Measurements from ENCODE around the gene PIM2.

PIM2 gene

DNA sequence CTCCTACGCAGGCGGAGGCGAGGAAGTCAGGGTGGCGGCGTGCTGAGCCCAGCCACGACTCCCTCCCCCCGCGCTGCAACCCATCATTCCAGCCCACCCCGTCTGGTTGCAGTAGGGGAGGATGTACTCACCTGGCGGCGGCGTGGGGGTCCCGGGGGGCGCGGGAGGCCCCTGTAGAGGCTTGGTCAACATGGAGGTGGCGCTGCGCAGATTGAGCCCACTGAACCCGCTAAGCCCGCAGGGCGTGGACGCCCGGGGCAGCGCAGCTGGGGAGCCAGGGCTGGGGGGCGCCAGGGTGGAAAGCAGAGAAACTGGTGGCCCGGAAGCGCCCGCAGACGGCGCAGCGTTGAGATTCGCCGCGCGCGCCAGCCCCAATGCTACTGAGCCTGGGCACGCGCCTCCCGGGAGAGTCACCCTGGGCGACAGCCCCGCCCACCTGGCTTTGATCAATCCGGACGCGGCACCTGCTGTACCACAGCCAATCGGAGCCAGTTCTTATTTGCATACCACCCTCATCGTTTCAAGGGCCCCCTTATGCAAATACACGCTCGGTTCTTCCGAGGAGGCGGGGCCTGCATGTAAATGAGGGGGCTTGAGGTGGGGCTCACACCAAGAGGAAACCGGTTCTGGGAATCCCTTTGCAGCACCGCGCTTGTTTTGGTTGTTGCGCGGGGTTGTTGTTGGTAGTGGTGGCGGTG, at the start of gene PIM2:
Gene PIM2, minus strand, starts transcription at position 382 of the 698 bp plus-strand sequence. Its CDS starts 190 bp downstream, at position 192.
- peak; percentile 83 for DNase-seq (ENCODE audit: low read depth)

DNA sequence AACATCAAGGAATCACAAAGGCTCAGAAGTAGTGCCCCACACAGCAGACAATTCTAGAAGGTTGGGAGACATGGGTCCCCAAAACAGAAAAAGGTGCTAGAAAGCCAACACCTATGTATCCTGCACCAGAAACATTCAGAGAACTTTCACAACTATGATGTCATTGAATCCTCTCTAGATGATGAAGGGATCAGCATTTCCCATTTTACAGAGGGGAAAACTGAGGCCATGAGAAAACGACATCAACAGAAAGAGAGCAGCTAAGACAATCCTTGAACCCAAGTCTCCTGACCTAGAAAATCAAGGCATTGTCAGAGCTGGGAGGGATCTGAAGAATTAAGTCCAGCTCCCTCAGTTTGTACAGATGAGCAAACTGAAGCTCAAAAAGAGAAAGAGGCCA, 49.6 kb upstream of the PIM2 start:
- no peak for DNase-seq (ENCODE audit: low read depth)

DNA sequence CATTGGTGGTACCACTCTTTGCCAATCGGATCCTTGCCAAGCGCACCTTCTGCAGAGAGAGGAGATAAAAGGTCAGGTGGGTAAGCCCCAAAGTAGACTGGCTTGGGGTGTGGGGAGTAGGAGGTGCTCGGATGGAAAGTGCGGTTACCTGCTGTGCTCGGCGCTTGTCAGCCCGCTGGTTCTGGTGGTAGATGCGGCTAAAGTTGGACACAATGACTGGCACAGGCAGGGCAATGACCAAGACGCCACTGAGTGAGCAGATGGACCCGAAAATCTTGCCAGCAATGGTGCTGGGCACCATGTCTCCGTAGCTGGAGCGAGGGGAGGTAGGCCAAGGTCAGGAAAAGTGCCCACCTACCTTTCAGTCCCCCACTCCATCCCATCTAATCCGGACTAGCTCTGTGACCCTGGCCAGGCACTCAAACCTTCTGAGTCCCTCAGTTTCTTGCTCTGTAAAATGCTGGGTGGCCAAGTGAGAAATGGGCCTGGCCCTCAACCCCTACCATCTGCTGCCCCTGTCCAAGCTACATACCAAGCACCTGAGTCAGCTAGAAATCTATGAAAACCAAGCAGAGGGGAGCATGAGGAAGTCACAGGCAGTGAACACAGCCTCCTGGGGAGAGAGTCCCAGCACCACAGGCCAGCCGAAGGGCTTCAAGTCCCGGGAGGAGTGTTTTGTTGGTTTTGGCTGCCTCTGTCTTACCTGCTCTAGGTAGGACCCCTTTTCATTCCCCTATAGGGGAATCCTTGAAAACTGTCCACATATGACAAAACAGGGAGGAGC, 48.2 kb upstream of the PIM2 start:
- no peak for DNase-seq (ENCODE audit: low read depth)

DNA sequence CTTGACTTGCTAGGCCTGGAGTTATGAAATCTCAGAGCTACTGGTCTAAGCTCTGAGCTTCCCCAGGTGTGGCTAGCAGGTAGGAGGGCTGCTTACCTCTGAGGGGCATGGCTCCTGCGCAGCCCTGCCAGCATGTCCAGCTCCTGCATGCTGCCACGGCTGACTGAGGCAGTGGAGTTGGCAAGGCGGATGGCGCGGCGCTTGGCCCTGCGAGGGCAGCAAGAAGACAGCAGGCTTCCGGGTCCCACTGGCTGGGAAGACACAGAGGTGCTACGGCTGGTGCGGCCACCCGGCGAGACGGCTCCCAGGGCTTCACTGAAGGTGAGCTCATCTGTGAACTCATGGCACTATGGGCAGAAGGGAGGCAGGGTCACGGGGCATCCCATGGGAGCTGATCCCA, 47.1 kb upstream of the PIM2 start:
- no peak for DNase-seq (ENCODE audit: low read depth)

DNA sequence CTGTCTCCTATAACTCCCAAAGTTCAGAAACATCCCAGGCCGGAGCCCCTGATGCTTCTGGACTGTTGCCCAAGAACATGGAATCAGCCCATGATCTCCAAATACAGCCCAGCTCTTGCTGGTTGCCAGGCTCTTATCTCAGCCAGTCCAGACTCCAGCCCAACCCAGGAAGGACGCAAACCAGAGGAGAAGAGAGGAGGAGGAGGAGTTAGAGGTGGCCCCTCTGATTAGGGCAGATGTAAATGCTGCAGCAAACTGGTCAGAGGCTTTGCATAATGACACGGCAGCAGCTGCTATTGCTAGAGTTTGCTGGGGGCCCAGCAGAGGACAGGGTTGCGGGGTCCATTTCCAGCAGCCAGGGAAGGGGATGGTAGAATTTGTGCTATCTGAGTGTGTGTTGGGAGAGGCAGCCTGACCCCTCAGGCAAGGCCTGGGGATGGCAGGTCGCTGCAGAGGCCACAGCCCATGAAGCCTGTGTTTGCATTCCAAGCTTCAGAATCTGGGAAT, 42.8 kb upstream of the PIM2 start:
- DNase-seq (ENCODE audit: low read depth) = no peak

DNA sequence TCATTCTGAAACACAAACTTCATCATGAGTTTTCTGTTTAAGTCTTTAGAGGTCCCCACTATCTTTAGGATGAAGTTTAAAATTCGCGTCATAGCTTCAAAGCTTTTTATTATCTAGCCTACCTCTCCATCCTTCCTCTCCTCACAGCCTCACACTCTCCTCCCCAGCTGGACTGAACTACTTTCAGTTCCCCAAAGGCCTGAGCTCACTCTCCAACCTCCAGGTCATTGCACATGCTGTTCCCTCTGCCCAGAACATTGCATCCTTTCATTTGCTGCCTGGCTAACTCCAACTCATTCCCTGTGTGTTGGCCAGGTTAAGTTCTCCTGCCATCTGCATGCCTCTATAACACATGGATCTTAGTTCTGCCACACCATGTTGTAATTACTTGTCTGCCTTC, 41.5 kb upstream of the PIM2 start:
- no peak for DNase-seq (ENCODE audit: low read depth)

DNA sequence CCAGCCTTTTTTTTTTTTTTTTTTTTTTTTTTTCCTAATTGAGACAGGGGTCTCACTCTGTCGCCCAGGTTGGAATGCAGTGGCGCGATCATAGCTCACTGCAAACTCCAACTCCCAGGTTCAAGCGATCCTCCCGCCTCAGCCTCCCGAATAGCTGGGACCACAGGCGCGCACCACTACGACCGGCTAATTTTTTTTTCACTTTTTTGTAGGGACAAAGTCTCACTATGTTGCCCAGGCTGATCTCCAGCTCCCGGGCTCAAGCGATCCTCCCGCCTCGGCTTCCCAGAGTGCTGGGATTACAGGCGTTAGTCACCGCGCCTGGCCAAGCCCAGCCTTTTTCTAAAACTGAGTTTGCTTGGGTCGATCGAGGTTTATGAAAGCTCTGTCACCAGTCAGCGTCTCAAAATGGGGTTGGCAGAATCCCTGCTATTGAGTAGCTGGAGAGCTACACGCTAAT, 39.8 kb upstream of the PIM2 start:
- no peak for DNase-seq (ENCODE audit: low read depth)

DNA sequence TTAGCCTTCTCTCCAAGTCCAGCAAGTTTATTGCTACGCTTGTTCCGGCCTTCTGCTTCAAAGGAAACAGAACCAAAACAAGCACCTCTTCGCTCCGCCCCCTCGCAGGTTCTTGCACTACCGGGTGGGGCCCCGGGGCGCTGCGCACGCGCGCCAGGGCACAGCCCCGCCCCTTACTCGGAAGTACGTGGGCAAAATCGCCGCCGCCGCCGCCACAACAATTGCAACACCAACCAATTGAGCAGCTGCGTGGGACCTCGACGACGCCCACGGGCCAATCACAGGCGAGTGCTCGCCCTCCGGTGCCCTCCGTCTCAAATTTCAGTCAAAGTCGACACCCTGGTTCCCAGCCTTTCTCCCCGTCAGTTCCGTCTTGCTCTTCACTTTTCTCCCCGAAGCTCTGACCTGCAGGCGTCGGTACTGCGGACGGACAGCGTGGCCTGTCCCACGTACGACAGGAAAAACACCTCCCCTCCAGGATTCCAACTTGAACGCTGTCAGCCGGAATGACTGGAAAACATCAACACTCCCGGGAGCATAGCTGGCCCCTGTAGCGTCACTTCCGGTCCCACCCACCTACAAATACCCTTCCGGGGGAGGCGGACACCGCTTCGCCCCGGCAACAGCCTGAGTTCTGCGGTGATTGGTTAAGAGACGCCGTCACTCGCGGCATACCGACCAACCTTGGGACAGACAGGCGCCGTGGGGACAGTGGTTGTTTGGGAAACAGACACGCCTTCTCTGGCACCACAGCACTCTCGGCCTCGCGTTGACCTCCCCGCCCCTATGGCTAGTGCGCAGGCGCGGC, 39.2 kb upstream of the PIM2 start:
- DNase-seq (ENCODE audit: low read depth) = peak; percentile 86

DNA sequence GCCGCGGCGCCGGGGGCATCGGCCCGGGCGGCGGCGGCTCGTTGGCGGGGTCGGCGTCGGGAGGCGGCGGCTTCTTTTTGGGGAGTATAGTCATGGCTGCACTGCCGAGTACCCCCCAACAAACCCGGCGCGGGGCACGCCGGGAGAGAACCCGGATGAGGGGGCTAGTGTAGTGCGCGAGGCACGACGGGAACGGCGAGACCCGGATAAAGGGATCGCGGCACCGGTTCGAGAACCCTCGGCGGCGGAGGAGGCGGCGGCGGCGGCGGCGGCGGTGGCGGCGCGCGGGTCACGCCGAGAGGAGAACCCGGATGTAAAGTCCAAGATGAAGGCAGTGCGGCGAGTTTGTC, 38.6 kb upstream of the PIM2 start, which contains the start of gene OTUD5:
Gene OTUD5, minus strand, starts transcription at position 131 of the 350 bp plus-strand sequence. Its CDS starts 37 bp downstream, at position 94.
- DNase-seq (ENCODE audit: low read depth) = peak; percentile 58

DNA sequence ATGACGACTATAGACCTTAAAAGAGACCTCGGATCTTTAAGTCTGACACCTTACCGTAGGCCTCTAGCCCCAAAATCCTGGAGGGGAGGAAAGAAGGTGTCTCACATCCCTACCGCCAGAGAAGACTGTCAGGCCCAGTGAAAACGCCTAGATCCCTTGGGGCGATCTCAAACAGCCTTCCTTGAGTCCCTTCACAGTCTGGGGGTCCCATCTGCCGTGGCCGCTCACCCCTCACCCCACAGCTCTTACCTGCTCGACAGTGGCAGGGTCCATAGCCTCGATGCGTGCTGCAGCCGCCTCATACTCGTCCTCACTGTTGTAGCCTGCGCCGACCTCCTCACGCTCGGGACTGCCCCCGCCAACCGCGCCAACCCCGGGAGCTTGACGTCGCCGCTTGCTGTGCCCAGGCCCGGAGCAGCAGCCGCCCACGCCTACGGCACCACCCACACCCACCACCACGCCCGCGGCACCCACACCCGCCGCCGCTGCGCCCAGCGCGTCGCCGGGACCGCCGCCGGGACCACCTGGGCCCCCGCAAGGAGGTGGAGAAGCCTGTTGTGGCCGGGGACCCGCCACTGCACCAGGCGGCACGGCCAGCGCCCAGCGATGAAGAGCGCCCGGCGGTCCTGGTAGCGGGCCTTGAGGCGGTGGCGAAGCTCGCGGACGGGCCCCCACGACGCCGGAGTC, 38.0 kb upstream of the PIM2 start:
- no peak for DNase-seq (ENCODE audit: low read depth)

DNA sequence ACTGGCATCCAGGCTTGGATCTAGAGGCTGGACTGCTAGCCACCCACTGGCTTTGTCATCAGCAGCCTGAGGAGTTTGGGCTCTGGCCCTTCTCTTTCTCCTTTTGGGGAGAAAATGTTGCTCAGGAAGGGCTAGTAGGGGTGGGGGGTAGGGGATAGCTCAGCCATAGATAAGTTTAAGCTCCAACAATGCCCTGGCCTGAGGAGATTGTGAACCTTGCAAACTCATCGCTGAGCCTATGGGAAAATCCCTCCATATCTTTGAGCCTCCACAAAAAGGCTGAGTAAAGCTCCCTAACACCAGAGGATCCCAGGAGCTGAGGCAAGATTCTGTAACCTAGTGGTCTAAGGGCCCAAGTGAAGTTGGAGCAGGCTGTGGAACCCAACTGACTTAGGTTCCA, 29.8 kb upstream of the PIM2 start:
- DNase-seq (ENCODE audit: low read depth) = no peak

DNA sequence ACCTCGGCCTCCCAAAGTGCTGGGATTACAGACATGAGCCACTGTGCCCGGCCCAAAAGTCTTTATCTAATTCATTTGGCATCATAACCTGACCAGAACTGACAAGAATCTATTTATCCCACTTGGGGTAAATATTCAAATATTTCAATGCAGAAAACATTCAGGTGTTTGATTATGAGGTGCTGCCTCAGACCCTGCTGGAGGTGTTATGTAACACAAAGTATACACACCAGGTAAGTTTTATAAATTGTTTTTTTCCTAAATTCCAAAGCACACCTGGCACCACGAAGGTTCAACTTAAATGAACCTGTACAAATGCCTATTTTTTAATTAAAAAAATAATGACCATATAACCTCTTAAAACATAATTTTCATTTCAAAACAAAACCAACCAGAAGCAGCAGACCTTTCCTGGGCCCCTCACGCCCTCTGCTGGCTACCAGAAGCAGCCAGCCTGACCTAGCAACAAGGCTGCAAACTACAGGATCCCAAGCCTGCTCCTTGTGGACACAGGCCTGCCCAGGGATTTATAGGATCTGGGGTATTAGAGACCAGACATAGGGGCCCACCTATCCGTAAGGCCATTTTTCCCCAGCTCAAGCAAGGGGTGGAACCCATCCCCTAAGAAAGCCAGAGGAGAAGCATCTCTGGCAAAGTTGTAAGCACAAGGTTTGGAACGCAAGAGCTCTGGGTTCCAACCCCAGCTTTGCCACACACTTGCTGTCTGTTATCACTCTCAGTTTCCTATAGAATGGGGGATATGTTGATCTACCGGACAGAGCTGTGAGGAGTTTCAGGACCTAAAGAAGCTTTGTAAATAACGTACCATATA, 26.9 kb upstream of the PIM2 start:
- DNase-seq (ENCODE audit: low read depth) = peak; percentile 34

DNA sequence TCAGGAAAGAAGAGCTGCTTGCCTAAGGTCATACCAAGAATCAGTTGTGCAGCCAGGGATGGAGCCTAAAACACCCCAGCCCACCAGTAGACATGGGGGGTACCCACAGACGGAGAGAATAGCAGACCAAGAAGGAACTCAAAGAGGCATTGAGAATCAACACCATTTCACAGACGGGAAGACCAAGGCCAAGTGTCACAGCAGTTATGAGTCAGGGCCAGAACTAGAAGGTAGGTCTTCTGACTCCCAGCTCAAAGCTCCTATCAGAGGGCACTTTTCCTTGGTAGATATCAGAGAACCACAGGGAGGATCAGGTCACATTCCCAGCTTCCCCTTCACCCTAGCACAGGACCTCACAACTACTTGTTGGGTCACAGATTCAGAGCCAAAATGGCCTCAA, 24.1 kb upstream of the PIM2 start:
- no peak for DNase-seq (ENCODE audit: low read depth)

DNA sequence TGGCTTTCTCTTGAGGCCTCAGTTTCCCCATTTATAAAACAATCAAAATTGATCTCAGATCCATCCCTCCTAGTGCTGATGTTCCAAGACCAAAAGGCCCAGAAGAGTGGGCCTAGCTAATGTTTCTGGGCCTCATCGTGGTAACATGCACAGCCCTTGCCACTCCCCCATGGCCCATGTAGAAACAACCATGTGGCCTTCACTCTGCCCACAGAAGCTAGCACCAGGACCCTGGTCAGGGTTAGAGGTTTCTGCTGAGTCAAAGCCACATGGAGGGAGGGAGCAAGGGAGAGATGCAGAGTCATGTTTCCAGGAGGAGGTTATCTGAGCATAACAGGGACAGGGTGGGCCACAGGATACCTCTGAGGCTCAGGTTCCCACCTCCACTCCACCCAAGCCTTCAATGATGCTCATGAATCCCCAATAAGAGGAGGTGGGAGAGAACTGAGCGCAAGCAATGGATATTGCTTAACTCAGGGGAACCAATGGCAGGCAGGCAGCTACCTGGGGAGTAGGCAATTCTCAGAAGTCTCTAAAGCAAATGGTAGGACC, 21.7 kb upstream of the PIM2 start:
- DNase-seq (ENCODE audit: low read depth) = no peak

DNA sequence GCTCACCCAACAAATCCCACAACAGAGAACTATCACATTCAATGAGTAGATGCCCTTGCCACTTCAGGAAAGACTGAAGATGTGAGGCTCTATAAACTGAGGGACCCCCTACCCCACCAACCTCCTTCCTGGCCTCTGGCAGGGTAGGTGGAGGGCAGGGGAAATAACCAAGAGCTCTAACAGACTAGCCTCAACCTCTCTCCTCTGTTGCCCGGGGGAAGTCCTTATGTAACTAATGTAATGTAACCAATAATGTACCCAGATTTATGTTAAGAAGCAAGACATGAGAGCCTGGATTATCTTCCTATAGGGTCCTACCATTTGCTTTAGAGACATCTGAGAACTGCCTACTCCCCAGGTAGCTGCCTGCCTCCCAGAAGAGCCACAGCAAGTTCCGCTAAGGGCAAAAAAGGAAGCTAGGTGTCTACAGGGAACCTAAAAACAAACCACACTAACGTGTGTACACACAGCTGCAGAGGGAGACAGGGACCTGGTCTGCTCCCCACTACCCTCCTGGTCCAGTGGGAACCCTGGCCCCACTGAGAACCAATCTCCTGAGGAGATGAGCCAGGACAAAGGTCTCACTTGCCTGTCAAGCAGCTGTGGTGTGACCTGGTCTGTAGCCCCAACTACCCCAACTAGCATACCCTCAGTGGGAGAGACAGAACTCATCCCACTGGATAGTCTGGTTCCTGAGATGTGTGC, 20.9 kb upstream of the PIM2 start:
- DNase-seq (ENCODE audit: low read depth) = no peak

DNA sequence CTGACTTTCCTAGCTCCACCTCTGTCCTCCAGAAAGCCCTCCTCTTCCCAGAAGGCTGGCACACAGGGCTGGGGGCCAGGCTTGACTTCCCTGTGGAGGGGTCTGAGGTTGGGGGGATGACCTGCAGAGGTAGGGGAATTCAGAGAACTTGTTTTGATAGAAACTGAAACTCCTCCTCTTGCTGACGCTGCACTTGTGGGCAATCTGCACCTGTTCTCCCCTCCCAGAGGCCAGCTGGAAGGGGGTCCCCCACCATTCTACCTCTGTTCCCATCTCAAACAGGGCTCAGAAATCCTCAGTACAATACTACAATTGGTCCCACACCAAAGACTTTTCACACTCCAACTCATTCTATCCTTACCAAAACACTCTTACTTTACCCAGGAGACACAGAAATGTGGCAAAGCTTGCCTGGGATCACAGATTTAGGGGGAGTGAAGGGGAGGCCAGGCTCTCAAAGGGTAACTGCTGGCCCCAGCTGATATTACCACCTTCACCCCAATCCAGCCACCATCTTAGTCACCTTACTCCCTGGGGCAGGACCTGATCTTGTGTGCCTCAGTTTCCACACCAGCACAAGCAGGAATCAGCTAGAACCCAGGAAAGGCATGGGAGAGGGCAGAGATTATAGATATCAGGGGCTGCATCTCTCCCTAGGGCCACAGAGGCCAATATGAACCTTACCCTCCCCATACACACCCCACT, 20.0 kb upstream of the PIM2 start:
- no peak for DNase-seq (ENCODE audit: low read depth)

DNA sequence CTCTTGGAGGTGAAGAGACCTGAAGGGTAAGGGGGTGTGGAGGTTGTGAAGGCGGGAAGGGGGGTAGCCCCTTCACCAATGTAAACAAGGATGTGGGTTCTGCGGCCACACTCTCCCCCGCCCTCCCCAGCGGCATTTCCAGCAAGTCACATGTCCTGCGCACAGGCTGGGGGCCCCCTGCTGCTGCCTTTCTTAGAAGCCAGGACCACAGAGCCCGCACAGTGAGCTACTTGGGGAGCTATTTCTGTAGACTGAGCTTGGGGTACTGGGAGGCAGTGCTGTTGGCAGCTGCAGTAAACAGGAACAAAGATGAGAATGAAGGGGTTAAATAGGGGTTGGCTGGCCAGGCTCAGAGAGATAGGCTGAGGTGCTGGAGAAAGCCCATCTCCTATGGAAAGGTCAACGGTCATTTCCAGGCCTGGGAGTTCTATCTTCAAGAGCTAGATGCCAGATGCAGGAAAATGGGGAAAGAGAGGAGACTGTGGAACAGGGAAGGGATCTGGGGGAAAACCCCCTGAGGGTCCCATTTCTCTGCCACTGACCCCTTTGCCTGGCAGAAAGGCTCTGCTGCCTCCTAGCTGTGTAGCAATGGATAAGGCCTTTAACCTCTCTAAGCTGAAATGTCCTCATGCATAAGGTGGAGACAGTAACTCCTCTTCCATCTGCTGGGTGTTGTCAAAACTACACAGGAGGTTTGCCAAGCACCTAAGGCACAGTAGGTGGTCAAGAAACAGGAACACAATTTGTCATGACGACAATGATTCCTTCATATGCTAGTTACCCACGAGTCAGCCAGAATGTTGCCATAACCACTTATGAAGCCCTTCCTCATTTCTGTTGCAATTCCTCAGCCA, 18.5 kb upstream of the PIM2 start:
- DNase-seq (ENCODE audit: low read depth) = peak; percentile 70

DNA sequence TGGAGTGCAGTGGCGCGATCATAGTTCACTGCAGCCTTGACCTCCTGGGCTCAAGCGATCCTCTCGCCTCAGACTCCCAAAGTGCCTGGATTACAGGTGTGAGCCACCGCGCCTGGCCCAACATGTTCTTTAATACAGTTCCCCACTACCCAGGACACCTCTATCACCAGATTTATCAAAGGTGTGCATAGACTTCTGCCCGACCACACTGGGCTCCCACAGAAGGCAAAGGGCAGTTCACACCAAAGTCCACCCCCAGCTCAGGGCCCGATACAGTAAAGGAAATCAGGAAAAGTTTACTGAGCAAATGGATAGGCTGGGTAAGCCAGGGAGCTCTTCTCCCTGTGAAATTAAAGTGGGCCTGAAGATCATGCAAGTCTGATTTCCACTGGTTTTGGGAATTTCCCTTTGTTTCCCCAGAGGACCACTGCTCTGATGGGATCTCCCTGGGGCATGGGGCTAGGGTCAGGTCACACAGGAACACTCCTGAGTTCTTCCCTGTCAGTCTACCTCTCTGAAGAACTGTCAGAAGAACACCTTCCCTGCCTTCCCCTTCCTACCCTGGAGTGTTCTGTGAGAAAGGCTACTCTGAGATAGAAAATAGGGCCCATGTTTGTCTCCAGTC, 17.7 kb upstream of the PIM2 start:
- no peak for DNase-seq (ENCODE audit: low read depth)

Data from activated T-cell treated with anti-CD3 and anti-CD28 coated beads for 1 hour (primary cell).